HG03378 (cell line): ENCODE results near the gene MCAT.
"Not testable (repeated sequence)": the region's sequence is repeated elsewhere in the genome, so short reads cannot be mapped to it uniquely, and the experiment has no call there.

Experiments
- ATAC-seq: cut with Tn5 transposase; IDR thresholded peaks from one replicate; pipeline ENCODE4 v1.9.1; 2021; ENCODE audit warnings: mild to moderate bottlenecking, moderate library complexity; ENCODE audit not compliant: unreplicated experiment

MCAT gene

GRCh38 chr22:43156413-43156812 lies 13.2 kb upstream of the MCAT start:
- no peak for ATAC-seq

GRCh38 chr22:43155789-43156188 lies 12.6 kb upstream of the MCAT start:
- ATAC-seq, result no peak

- ATAC-seq, result no peak
These were observed 11.8 kb upstream of the MCAT start for GRCh38 chr22:43154887-43155536.

- no peak for ATAC-seq
These were observed 10.7 kb upstream of the MCAT start for GRCh38 chr22:43153899-43154298.

GRCh38 chr22:43152357-43153071 lies 9.3 kb upstream of the MCAT start:
- no peak for ATAC-seq

- no peak for ATAC-seq
These were observed 8.8 kb upstream of the MCAT start for GRCh38 chr22:43152003-43152356.

GRCh38 chr22:43151251-43152002 lies 8.2 kb upstream of the MCAT start, which contains the start of gene TSPO:
Gene TSPO (plus strand): TSS chr22:43151559. CDS start chr22:43159239, 7,680 bp downstream.
- no peak for ATAC-seq

GRCh38 chr22:43150731-43151206 lies 7.6 kb upstream of the MCAT start:
- ATAC-seq, result no peak

GRCh38 chr22:43148581-43148980 lies 5.4 kb upstream of the MCAT start:
- no peak for ATAC-seq

GRCh38 chr22:43147821-43148220 lies 4.6 kb upstream of the MCAT start:
- ATAC-seq, result no peak

- ATAC-seq, result not testable (repeated sequence)
These were observed 3.1 kb upstream of the MCAT start for GRCh38 chr22:43146332-43146731.

GRCh38 chr22:43145371-43145770 lies 2.2 kb upstream of the MCAT start:
- not testable (repeated sequence) for ATAC-seq

- no peak for ATAC-seq
These were observed 1.8 kb upstream of the MCAT start for GRCh38 chr22:43144949-43145348.

GRCh38 chr22:43136801-43137200 lies 6.4 kb downstream of the MCAT start:
- ATAC-seq, result no peak

GRCh38 chr22:43136255-43136654 lies 6.9 kb downstream of the MCAT start:
- no peak for ATAC-seq

- ATAC-seq, result no peak
These were observed 7.6 kb downstream of the MCAT start for GRCh38 chr22:43135565-43135964.

GRCh38 chr22:43134553-43134952 lies 8.6 kb downstream of the MCAT start:
- no peak for ATAC-seq

GRCh38 chr22:43133401-43133800 lies 9.8 kb downstream of the MCAT start:
- ATAC-seq, result no peak

- no peak for ATAC-seq
These were observed 11.3 kb downstream of the MCAT start for GRCh38 chr22:43131773-43132501.

GRCh38 chr22:43129426-43130425 lies 13.5 kb downstream of the MCAT start:
- no peak for ATAC-seq
